AG20443 (cell line): ENCODE results near the gene GPR27.

Experiments
- DNase-seq: peaks from one replicate; pipeline ENCODE4 v3.0.0; 2012; ENCODE audit warnings: low spot score, mixed read lengths

The GPR27 gene

GRCh38 chr3:71785532-71786216, 32.0 kb downstream of the GPR27 start:
- DNase-seq, result no peak

- DNase-seq, result peak; percentile 14
These were observed 32.5 kb downstream of the GPR27 start for GRCh38 chr3:71786217-71786549.

GRCh38 chr3:71786551-71786950, 32.9 kb downstream of the GPR27 start:
- no peak for DNase-seq

DNA sequence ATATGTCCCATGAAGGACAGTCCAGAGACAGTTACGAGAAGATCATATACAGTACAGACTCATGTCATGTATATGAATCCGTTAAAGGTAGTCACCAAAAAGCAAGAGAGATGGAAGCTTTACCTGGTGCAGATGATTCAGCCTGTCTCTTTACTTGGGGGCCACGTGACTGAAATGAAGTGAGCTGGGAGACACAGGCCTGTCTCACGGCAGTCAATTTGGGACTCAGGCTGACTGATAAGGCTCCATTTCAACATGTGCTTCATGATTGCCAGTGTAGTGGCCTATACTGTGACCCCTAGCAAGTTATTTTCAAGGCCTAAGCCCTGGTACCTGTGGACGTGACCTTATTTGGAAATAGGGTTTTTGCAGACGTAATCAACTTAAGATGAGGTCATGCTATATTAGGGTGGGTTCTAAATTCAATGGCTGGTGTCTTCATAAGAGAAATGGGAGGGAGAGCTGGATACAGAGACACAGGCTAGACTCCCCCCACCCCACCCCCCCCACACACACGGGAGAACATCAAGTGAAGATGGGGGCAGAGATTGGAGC, 34.3 kb downstream of the GPR27 start:
- DNase-seq, result no peak

GRCh38 chr3:71789922-71790321, 36.3 kb downstream of the GPR27 start:
- no peak for DNase-seq

- no peak for DNase-seq
These were observed 38.0 kb downstream of the GPR27 start for GRCh38 chr3:71791634-71792033.

DNA sequence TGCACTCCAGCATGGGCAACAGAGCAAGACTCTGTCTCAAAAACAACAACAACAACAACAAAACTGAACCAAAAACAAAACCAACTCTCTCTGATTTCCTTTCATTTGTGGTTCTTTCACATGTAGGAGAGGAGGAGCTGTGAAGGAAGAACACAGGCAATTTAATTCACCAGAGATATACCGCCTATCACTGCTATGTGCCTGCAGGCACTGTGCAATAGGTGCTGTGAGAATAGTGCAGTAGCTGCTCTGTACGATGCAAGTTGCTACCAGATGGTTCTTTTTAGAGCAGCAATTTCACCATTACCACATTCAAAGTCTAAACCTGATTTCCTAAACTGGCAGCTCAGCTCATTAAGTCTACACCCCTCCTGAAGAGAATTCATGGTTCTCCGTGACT, 42.6 kb downstream of the GPR27 start:
- DNase-seq, result no peak

- DNase-seq, result no peak
These were observed 43.8 kb downstream of the GPR27 start for GRCh38 chr3:71797455-71797854.

DNA sequence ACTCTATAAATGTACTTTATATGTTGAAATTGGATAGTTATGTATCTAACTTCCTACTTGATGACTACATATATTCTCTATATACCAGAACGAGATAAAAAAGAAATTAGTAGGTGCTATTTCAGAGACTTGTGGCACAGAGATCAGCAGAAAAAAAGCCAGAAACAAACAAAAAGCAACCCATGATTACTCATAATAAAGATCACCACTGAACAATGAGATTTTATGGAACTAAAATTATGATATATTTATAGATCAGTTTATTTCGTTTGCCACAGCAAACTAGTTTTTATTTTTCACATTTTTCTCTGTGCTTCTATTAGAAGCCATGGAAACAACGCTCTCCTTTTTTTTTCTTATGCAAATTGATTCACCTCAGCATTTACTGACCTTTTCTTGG, 46.4 kb downstream of the GPR27 start:
- DNase-seq, result no peak

DNA sequence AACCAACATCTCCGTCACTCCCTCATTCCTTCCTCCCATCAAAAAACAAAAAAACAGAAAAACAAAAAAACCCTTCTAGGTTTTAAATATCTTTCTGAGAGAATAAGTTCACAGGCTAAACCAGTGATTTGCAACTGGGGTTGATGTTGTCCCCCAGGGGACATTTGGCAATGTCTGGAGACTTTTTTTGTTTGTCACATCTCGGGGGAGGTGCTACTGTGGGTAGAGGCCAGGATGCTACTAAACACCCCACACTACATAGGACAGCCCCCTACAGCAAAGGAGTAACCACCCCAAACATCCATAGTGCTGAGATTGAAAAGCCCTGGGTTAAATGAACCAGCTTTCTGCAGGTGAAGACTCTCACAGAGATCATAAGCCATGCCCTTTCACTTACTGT, 48.3 kb downstream of the GPR27 start:
- DNase-seq, result no peak

DNA sequence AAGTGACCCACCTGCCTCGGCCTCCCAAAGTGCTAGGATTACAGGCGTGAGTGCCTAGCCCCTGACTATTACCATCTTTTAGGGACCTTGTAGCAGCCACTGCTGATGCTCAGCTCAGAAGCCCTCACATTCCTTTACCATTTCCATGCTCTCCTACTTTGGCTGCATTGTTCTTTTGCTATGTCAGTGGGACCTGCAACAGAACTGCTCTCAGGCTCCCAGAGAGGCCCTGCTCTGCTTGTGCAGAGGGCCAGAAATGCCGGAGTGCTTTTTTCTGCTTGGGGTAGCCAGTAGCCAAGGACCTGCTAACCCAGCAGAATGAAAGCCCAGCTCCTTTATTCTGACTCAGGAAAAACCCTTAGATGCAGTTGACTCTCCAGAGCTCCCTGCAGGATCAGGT, 49.6 kb downstream of the GPR27 start:
- DNase-seq, result no peak

DNA sequence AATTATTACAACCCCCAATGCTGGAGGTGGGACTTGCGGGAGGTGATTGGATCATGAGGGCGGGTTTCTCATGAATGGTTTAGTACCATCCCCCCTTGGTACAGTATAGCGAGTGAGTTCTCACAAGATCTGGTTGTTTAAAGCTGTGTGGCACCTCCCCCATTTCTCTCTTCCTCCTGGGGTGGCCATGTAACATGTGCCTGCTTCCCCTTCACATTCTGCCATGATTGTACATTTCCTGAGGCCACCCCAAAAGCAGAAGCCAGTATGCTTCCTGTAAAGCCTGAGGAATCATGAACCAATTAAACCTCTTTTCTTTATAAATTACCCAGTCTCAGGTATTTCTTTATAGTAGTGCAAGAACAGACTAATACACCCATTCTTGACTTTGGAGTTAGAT, 51.5 kb downstream of the GPR27 start:
- no peak for DNase-seq

GRCh38 chr3:71805691-71806090, 52.0 kb downstream of the GPR27 start:
- DNase-seq, result no peak
